ENCODE measurements around the gene CCDC154. TPM values are rescaled to one million over a fixed set of nuclear protein-coding genes. Genes with fewer than 3 reads are reported as not detected.

The CCDC154 gene
- total and polyA plus RNA-seq, 9 of the 15 experiments (the other 6 are each of a cell fraction or from before 2014, with no cell fraction given) = 0.15 to 1.4 (median 0.20) TPM; not detected in 5

DNA sequence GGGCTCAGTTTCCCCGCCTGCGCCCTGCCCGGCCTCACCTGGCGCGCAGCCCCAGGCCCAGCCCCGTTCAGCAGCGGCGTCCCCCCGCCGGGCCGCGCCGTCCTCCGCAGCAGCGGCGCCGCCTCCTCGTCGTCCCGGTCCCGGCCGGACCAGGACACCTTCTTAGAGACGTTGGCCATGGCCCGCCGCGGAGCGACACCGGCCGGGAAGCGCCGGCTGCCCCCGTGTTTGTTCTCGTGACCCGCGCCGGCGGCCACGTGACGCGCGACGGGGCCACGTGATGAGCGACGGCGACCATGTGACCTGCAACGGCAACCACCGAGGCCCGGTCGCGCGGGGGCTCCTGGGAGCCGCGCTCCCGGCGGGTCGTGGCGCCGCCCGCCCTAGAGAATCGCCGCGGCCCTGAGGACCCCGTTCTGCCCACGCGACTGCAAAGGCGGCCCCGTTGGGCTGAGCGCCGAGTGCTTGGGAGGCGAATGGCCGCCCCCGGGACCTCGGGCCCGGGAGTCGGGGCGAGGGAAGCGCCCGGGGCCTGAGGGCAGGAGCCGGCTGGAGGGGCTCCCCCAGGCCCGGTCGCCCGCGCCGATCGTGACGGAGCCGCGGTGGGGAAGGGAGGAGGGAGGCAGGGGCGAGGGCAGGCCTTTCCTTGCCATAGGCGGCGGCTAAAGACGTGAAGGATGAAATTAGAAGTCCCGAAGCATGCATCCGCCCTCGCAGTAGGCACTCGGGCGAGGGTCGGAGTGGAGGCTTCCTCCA is 30.6 kb upstream of the CCDC154 start, which contains the start of gene CLCN7 (continued):
- TF ChIP-seq HMBOX1 (IDR thresholded peaks at IDR 0.05) (no peak), EZH2 (IDR thresholded peaks at IDR 0.05; ENCODE audit: borderline replicate concordance, low read depth, low read length) (no peak), ZNF324 (CRISPR knock-in tag; IDR thresholded peaks at IDR 0.05) (no peak), GATAD2B (IDR thresholded peaks at IDR 0.05; ENCODE audit: borderline replicate concordance) (peak; percentile 76), BRCA1 (IDR thresholded peaks at IDR 0.05) (no peak), BRCA1 (CRISPR knock-in tag; IDR thresholded peaks at IDR 0.05) (0 out of 2 replicates have a peak, but pooled peaks have one; percentile 86), OTX1 (CRISPR knock-in tag; IDR thresholded peaks at IDR 0.05) (no peak), MCM7 (IDR thresholded peaks at IDR 0.05) (no peak), SMARCE1 (IDR thresholded peaks at IDR 0.05) (no peak), SOX6 (IDR thresholded peaks at IDR 0.05) (peak; percentile 53; the same call in 1 of the 2 replicates), SNRNP70 (optimal IDR thresholded peaks at IDR 0.05; ENCODE audit: low read depth, low read length) (no peak), CBFA2T2 (conservative IDR thresholded peaks at IDR 0.05) (peak; percentile 98), HSF4 (CRISPR knock-in tag; IDR thresholded peaks at IDR 0.05; ENCODE audit: borderline replicate concordance) (no peak), POLR2AphosphoS5 (IDR thresholded peaks at IDR 0.05; ENCODE audit: control insufficient read depth, insufficient read depth, low read depth, low read length) (peak; percentile 48), ZNF212 (CRISPR knock-in tag; IDR thresholded peaks at IDR 0.05) (no peak), ZNF778 (CRISPR knock-in tag; IDR thresholded peaks at IDR 0.05) (no peak), SRF (CRISPR knock-in tag; IDR thresholded peaks at IDR 0.05) (peak in 1 of 2 experiments; percentile 45; a peak in 2 of 4 replicates), PPARD (CRISPR knock-in tag; IDR thresholded peaks at IDR 0.05) (no peak)
- TF ChIP-seq, protein P1, sequence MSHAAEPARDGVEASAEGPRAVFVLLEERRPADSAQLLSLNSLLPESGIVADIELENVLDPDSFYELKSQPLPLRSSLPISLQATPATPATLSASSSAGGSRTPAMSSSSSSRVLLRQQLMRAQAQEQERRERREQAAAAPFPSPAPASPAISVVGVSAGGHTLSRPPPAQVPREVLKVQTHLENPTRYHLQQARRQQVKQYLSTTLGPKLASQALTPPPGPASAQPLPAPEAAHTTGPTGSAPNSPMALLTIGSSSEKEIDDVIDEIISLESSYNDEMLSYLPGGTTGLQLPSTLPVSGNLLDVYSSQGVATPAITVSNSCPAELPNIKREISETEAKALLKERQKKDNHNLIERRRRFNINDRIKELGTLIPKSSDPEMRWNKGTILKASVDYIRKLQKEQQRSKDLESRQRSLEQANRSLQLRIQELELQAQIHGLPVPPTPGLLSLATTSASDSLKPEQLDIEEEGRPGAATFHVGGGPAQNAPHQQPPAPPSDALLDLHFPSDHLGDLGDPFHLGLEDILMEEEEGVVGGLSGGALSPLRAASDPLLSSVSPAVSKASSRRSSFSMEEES (CRISPR knock-in tag; IDR thresholded peaks at IDR 0.05) = peak; percentile 98
- TF ChIP-seq, protein P2, sequence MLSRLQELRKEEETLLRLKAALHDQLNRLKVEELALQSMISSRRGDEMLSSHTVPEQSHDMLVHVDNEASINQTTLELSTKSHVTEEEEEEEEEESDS (CRISPR knock-in tag; IDR thresholded peaks at IDR 0.05) = no peak
